Measurements from ENCODE around the gene SLIT3. TPM values are rescaled to one million over a fixed set of nuclear protein-coding genes. Genes with fewer than 3 reads are reported as not detected.

The SLIT3 gene
- polyA plus RNA-seq, 1 of the 3 experiments (the other 2 are of a cell fraction): 119 TPM

GRCh38 chr5:168829044-168829443, 471.9 kb downstream of the SLIT3 start (continued):
- TF ChIP-seq FOXM1 (IDR thresholded peaks at IDR 0.05; ENCODE audit: low read depth) (no peak), POLR2AphosphoS5 (IDR thresholded peaks at IDR 0.05; ENCODE audit: low read depth, low read length) (peak; percentile 24; the same call in 1 of the 2 replicates)

- Histone ChIP-seq H3K9ac (no peak overlapping the region), H2AFZ (ENCODE audit: low read depth) (no peak overlapping the region), H3F3A (replicated peaks; ENCODE audit: insufficient read depth) (no peaks in the 10 kb centered on the region), H3K9me2 (no peaks in the 10 kb centered on the region), H3K79me2 (ENCODE audit: insufficient read depth) (no peaks in the 10 kb centered on the region), H3K4me2 (no peak overlapping the region), H3K9me3 (no peaks in the 10 kb centered on the region), H3K27ac (ENCODE audit: low read depth in 2 of 2, low read length in 1 of 2) (peak overlapping the region in 1 of 2 experiments; percentile 87; a peak in 2 of 4 replicates), H3K4me3 (ENCODE audit: low read depth in 2 of 2, low read length in 1 of 2) (no peak overlapping the region; a peak in 1 of 4 replicates), H3K4me1 (ENCODE audit: control insufficient read depth in 1 of 2, insufficient read depth in 2 of 2, low read depth in 1 of 2, low read length in 1 of 2) (peaks cover 0 to 95% of the 10 kb centered on the region in 2 experiments; a peak in 2 of 4 replicates), H4K20me1 (ENCODE audit: insufficient read depth) (no peaks in the 10 kb centered on the region), H3K27me3 (ENCODE audit: insufficient read depth) (no peaks in the 10 kb centered on the region), H3K36me3 (replicated peaks in 1 of 2; ENCODE audit: control insufficient read depth in 1 of 2, insufficient read depth in 2 of 2, low read length in 1 of 2) (peaks cover 0 to 78% of the 10 kb centered on the region in 2 experiments)
- 98% methylated on average over 3 of the region's 3 CpGs for WGBS (ENCODE audit: low lambda C conversion rate)
- ChIA-PET CTCF (interaction anchor here (0.8 to 2.6 kb wide), 7 partner anchors 9 to 58 kb away, joined by 3 to 10 read pairs (median 3); no protein-coding TSS in a partner anchor), POLR2A (interaction anchor here (1.1 to 4.3 kb wide), 6 partner anchors 12 to 71 kb away, joined by 4 to 25 read pairs (median 8); no protein-coding TSS in a partner anchor)
- DNase-seq: no peak
- no peak for TF ChIP-seq GABPA (IDR thresholded peaks at IDR 0.05; ENCODE audit: low read depth)
- no peak for TF ChIP-seq MXI1 (IDR thresholded peaks at IDR 0.05; ENCODE audit: low read depth, low read length)
- no peak for TF ChIP-seq JUND (IDR thresholded peaks at IDR 0.05)
Measured at GRCh38 chr5:168827636-168828035, 473.3 kb downstream of the SLIT3 start.

GRCh38 chr5:168826246-168826725, 474.7 kb downstream of the SLIT3 start:
- CTCF ChIA-PET: interaction anchor here (1.1 to 2.6 kb wide), 6 partner anchors 10 to 71 kb away, joined by 3 to 10 read pairs (median 4); no protein-coding TSS in a partner anchor
- 71% methylated on average over 7 of the region's 7 CpGs for WGBS (ENCODE audit: low lambda C conversion rate)
- no peaks in the 10 kb centered on the region for H3K27me3 ChIP-seq (ENCODE audit: insufficient read depth)
- TF ChIP-seq SMC3 (IDR thresholded peaks at IDR 0.05; ENCODE audit: low read depth, low read length) (no peak; the same call in 1 of the 2 replicates), TAF1 (IDR thresholded peaks at IDR 0.05; ENCODE audit: borderline replicate concordance, low read depth, low read length) (no peak), POLR2AphosphoS5 (IDR thresholded peaks at IDR 0.05; ENCODE audit: low read depth, low read length) (no peak), MXI1 (IDR thresholded peaks at IDR 0.05; ENCODE audit: low read depth, low read length) (peak; percentile 57; the same call in 1 of the 2 replicates), FOXJ3 (CRISPR knock-in tag; IDR thresholded peaks at IDR 0.05) (no peak), NFIC (IDR thresholded peaks at IDR 0.05; ENCODE audit: borderline replicate concordance) (no peak), ZBTB33 (IDR thresholded peaks at IDR 0.05; ENCODE audit: borderline replicate concordance, low read depth) (no peak), ELF1 (IDR thresholded peaks at IDR 0.05) (no peak), SIN3A (IDR thresholded peaks at IDR 0.05; ENCODE audit: borderline replicate concordance, low read depth, low read length) (no peak), IRF3 (IDR thresholded peaks at IDR 0.05; ENCODE audit: low read depth, low read length) (no peak), JUND (IDR thresholded peaks at IDR 0.05) (no peak), GABPA (IDR thresholded peaks at IDR 0.05; ENCODE audit: low read depth) (no peak), RCOR1 (IDR thresholded peaks at IDR 0.05; ENCODE audit: low read length) (peak; percentile 78), EP300 (IDR thresholded peaks at IDR 0.05; ENCODE audit: borderline replicate concordance in 1 of 2, low read depth in 1 of 2, low read length in 1 of 2) (peak in 1 of 2 experiments; percentile 81; a peak in 2 of 4 replicates), CTCF (IDR thresholded peaks at IDR 0.05) (no peak), RAD21 (IDR thresholded peaks at IDR 0.05; ENCODE audit: low read length) (peak; percentile 24), PBX3 (IDR thresholded peaks at IDR 0.05) (no peak), MAX (IDR thresholded peaks at IDR 0.05; ENCODE audit: low read depth) (no peak)

More at GRCh38 chr5:168826246-168826725, 474.7 kb downstream of the SLIT3 start:
- Histone ChIP-seq H3K4me2 (no peak overlapping the region), H3K4me3 (ENCODE audit: low read depth in 2 of 2, low read length in 1 of 2) (no peak overlapping the region), H3K4me1 (ENCODE audit: control insufficient read depth in 1 of 2, insufficient read depth in 2 of 2, low read depth in 1 of 2, low read length in 1 of 2) (peaks cover 0 to 95% of the 10 kb centered on the region in 2 experiments; a peak in 3 of 4 replicates), H3K79me2 (ENCODE audit: insufficient read depth) (no peaks in the 10 kb centered on the region), H3K36me3 (replicated peaks in 1 of 2; ENCODE audit: control insufficient read depth in 1 of 2, insufficient read depth in 2 of 2, low read length in 1 of 2) (peaks cover 2 to 78% of the 10 kb centered on the region in 2 experiments), H2AFZ (ENCODE audit: low read depth) (no peak overlapping the region), H3F3A (replicated peaks; ENCODE audit: insufficient read depth) (no peaks in the 10 kb centered on the region), H4K20me1 (ENCODE audit: insufficient read depth) (no peaks in the 10 kb centered on the region), H3K27ac (ENCODE audit: low read depth in 2 of 2, low read length in 1 of 2) (peak overlapping the region in 1 of 2 experiments; percentile 87; a peak in 2 of 4 replicates), H3K9ac (no peak overlapping the region), H3K9me2 (no peaks in the 10 kb centered on the region), H3K9me3 (no peaks in the 10 kb centered on the region)
- DNase-seq: peak; percentile 41
- POLR2A ChIA-PET: interaction anchor here (0.7 to 4.3 kb wide), 9 partner anchors 12 to 67 kb away, joined by 3 to 25 read pairs (median 7); no protein-coding TSS in a partner anchor

Measured in SK-N-SH (cell line).